GM18505 (cell line): Measurements from ENCODE around the gene CLPTM1L.
"Not testable (repeated sequence)": the region's sequence is repeated elsewhere in the genome, so short reads cannot be mapped to it uniquely, and the experiment has no call there.

Experiments used
- ATAC-seq: cut with Tn5 transposase; IDR thresholded peaks from one replicate; pipeline ENCODE4 v1.9.1; 2021; ENCODE audit not compliant: unreplicated experiment
- POLR2A ChIP-seq: IDR thresholded peaks from 4 replicates; pipeline ENCODE4 v1.6.1; 2011; ENCODE audit warnings: borderline replicate concordance; ENCODE audit not compliant: insufficient read depth, insufficient read length; ENCODE audit errors: extremely low read depth

Gene CLPTM1L

DNA sequence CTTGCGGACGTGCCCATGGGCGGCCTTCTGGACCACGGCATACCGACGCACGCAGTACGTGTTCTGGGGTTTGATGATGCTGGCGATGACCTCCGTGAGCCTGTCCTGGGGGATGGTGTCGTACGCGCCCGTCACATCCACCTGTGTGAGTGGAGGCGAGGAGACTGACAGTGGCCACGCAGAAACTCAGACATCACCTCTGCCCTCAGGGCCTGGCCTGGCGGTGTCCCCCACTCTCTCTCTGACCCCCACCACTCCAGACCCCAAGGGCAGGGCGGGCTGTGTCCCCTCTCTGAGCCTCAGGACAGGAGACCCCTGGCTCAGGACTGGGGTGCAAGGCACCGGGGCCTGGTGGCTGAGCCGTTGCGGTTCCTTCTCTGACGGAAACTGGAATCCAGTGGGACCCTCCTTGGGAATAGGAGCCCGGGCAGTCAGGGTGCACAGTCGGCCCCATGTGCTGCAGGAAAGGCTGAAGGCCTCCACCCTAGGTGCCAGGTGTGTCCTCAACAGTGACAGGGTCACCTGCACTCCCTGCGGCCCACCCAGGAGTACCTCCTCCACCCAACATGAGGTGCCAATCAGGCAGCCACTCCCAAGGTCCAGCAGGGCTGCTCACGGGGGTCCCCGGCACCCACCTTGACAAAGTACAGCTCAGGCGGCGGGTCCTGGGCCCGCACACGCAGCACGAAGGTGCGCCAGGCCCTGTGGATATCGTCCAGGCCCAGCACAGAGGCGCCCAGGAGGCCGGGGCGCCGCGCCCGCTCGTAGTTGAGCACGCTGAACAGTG, 66.0 kb downstream of the CLPTM1L start:
- no peak for ATAC-seq
- no peak for TF ChIP-seq POLR2A

GRCh38 chr5:1278216-1278615, 66.7 kb downstream of the CLPTM1L start:
- no peak for TF ChIP-seq POLR2A
- ATAC-seq = no peak

- TF ChIP-seq POLR2A = no peak
- ATAC-seq = no peak
Observed at GRCh38 chr5:1277781-1278180, 67.1 kb downstream of the CLPTM1L start.

GRCh38 chr5:1277331-1277730, 67.6 kb downstream of the CLPTM1L start:
- ATAC-seq = no peak

GRCh38 chr5:1276930-1277329, 68.0 kb downstream of the CLPTM1L start:
- no peak for TF ChIP-seq POLR2A
- no peak for ATAC-seq

More at GRCh38 chr5:1277331-1277730, 67.6 kb downstream of the CLPTM1L start:
- TF ChIP-seq POLR2A = no peak

DNA sequence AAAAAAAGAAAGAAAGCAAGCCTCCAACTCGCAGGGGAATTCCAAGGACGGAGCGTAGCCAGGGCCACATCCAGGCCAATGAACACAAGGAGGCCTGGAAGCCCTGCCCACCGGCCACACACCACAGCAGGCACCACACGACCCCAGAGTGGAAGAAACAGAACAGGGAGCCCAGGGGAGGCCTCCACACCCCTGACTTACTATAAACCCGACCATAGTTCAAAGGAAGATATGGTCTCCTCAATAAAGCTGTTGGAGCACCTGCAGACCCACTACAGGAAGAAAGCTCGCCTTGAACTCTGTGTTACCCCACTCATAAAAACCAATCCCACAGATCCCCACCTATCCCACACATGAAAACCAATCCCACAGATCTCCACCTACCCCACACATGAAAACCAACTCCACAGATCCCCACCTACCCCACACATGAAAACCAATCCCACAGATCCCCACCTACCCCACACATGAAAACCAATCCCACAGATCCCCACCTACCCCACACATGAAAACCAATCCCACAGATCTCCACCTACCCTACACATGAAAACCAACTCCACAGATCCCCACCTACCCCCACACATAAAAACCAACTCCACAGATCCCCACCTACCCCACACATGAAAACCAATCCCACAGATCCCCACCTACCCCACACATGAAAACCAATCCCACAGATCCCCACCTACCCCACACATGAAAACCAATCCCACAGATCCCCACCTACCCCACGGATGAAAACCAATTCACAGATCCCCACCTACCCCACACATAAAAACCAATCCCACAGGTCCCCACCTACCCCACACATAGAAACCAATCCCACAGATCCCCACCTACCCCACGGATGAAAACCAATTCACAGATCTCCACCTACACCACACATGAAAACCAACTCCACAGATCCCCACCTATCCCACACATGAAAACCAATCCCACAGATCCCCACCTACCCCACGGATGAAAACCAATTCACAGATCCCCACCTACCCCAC, 69.2 kb downstream of the CLPTM1L start:
- not testable (repeated sequence) for ATAC-seq

GRCh38 chr5:1274471-1274870, 70.4 kb downstream of the CLPTM1L start:
- no peak for ATAC-seq

GRCh38 chr5:1273745-1274144, 71.2 kb downstream of the CLPTM1L start:
- ATAC-seq = no peak
- TF ChIP-seq POLR2A = no peak

More at GRCh38 chr5:1274471-1274870, 70.4 kb downstream of the CLPTM1L start:
- TF ChIP-seq POLR2A = no peak

- no peak for ATAC-seq
- no peak for TF ChIP-seq POLR2A
Observed at GRCh38 chr5:1272201-1272600, 72.7 kb downstream of the CLPTM1L start.

DNA sequence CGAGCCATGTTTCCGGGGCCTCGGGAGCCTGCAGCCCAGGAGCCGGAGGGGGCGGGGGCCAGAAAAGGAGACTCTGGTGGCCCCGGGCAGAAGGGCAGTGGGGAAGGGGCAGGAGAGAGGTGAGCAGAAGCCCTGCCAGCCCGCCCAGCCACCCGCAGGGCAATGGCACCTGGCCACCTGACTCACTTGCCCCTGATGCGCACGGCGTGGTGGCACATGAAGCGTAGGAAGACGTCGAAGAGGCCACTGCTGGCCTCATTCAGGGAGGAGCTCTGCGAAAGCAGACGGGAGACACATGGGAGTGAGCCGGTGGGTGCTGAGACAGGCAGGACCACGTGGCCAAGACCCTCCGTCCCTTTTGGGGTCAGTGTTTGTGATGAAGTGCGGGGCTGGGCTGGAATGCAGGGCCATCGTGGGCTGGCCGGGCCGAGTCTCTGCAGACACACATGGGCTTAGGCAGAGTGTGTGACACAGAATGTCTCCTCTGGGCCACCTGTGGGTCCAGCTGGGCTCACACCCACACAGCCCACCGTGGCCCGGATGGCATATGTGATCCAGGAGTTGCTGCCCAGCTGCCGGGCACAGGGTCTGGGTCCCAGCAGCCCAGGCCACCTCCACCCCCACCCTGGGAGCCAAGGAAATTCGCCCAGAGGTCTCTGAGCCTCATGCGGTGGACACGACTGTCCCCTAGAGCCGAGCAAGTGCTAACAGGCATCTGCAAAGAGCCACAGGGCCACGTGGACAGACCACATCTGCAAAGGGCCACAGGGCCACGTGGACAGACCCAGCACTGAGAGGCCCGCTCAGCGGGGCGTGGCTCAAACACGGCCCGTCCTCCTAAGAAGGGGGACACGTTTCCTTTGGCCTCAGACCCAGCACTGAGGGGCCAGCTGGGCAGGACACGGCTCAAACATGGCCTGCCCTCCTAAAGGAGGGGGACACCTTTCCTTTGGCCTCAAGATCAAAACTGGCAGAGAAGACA, 73.7 kb downstream of the CLPTM1L start:
- TF ChIP-seq POLR2A = no peak
- no peak for ATAC-seq

DNA sequence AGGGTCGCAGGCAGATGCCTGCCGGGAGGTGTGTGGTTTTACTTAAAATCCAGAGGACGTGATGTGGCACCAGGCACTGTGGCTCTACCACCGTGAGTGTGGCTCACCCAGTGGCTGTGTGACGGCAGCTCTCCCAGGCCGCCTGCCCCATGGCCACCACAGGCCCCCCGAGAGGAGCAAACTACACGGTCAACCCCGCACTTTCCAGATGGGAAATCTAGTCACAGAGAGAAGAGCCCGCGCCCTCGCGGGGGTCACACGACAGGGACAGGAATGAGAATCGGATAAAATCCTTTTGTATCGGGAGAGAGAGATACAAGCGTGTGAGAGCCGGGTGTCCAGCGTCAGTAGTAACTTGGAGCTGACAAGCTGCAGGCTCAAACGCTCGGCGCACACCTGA, 74.5 kb downstream of the CLPTM1L start:
- no peak for TF ChIP-seq POLR2A
- ATAC-seq = no peak

DNA sequence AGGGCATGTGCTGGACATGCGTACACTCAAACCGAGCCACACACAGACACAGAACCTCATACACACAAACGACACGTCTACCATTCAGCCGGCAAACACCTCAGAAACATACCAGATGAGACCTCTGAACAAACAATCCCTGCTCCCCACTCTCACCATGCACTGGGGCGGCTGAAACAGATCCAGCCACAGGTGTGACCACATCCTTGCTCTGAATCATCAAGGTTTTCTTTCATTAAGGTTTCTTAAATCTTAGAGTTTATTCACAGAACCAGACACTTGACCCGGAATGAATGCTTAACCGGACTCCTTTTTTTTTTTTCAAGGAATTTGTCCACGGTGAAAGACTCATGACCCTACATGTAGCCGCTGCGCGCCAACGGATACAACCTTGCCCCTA, 76.2 kb downstream of the CLPTM1L start:
- no peak for TF ChIP-seq POLR2A
- ATAC-seq = no peak

- no peak for ATAC-seq
- TF ChIP-seq POLR2A = no peak
Observed at GRCh38 chr5:1268056-1268455, 76.8 kb downstream of the CLPTM1L start.
